Measurements from ENCODE around the gene ZNF747.
A peak's percentile ranks its signal among the peaks of the same experiment; 100 is the strongest.
"Not testable (repeated sequence)": the region's sequence is repeated elsewhere in the genome, so short reads cannot be mapped to it uniquely, and the experiment has no call there.

Gene ZNF747

DNA sequence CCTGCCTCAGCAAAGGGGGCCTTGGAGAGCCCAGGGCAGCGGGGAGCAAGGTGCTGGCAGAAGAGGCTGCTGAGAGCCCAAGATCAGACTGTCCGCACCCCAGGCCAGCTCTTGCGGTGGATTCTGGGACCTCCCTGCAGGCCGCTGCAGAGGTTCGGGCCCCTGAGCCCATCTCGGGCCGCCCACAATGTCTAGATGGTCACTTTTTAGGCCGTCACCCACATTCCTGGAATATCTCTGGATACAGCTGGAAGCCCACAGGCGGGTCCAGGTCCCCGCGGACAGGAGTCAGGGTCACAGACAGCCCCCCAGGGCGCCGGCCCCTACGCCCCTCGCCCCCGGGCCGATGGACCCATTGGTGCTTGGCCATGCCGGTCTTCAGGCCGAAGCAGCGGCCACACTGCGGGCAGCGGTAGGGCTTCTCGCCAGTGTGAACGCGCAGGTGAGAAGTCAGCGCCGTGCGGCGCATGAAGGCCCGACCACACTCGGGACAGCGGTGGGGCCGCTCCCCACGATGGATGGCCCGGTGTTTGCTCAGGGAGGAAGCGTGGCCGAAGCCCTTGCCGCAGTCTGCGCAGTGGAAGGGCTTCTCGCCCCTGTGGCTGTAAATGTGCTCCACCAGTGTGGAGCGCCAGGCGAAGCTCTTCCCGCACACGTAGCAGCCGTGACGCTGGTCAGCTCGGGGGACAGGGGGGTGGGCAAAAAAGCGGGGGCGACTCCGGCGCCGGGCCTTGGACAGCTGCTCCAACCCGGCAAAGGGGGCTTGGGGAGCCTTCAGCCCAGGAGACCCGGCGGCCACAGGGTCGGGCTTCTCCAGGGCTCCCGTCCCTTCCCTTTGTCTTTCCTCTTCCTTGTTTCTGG is 2.1 kb downstream of the ZNF747 start:
- DNase-seq: no peak

DNA sequence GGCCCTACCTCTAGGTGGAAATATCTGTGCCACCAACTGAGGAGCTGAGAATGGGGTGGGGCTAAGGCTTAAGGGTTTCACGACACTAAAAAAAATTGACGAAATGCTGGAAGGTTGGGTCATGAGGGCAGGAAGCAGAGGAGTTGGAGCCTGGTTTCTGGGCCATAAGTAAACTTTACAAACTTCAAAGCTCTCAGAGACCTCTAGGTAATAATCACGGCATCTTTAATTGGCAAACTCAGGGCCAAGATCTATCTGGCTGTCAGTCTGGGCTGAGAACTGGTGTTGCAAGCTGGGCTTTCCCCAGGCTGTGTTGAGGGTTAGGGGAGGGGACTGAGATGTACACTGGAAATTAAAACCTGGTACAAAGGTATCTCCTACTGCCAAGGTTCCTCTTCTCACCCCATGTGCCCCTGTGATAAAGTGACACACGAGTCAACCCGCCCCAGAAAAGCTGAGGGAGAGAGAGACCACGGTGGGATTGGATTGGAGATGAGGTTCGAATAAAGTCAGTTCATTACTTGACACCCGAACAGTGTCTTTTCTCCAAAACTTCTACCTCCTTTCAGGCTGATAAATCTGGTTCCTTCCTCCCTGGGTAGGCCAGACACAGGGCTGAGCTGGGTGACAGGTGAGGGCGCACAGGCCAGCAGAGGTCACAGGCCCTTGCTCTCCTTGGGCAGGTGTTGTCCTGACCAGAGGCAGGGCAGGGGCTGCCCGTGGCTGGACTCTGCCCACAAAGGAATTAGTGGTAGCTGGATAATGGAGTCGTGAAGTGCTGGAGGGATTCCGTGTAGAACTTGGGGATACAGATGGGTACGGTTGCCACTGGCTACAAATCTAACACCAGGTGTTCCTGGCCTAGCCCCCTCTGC is 4.3 kb downstream of the ZNF747 start:
- peak; percentile 56 for DNase-seq

DNA sequence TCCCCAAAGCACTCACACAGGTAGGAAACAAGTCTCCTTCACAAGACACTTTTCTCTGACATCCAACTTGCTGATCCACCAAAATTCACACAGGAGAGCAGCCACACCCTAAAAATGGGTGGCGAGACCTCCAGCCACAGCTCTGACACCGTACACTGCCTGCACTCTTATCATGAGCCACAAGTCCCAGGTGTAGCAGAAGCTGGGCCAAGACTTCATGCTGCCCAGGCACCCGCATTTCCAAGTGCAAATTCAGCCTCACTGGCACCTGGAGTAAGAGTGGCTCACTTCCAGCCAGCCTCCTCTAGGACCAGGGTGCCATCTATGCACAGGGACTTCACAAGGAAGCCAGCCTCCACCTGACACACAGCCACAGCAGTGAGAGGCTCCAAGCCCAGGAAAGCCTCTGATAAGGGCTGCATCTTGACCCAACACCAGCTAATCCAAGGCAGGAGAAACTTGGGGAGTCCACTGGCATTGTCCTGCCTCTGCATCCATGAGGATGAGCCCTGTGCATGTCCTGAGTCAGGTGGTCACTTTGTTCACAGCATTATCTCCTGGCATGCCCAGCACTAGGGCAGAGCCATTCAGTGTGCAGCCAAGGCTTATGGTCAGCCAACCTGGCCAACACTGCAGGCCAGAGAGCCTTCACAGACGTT is 5.7 kb downstream of the ZNF747 start:
- no peak for DNase-seq

DNA sequence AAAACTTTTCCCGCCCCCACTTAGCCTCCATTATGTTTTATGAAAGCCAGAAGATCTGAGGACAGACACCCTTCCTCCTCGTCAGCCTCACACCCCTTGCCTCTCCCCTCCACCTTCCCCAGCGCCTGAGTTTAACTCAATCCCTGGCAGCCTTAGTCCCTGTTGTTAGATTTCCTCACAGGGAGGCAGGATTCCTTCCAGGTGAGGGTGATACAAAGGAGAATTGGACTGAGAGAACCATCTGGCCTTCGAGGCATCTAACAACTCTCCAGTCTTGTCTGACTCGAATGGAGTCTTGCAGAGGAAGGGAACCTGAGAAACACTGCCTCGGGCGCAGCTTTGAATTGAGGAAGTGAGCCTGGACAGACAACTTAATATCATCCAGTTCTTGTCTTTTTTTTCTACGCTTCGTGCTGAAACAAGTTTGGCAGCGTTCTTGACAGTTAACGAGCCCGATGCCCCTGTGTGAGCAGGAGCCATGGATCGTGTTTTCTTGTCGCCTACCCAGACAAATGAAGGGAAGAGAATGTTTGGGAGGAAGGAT is 7.0 kb downstream of the ZNF747 start:
- no peak for DNase-seq

DNA sequence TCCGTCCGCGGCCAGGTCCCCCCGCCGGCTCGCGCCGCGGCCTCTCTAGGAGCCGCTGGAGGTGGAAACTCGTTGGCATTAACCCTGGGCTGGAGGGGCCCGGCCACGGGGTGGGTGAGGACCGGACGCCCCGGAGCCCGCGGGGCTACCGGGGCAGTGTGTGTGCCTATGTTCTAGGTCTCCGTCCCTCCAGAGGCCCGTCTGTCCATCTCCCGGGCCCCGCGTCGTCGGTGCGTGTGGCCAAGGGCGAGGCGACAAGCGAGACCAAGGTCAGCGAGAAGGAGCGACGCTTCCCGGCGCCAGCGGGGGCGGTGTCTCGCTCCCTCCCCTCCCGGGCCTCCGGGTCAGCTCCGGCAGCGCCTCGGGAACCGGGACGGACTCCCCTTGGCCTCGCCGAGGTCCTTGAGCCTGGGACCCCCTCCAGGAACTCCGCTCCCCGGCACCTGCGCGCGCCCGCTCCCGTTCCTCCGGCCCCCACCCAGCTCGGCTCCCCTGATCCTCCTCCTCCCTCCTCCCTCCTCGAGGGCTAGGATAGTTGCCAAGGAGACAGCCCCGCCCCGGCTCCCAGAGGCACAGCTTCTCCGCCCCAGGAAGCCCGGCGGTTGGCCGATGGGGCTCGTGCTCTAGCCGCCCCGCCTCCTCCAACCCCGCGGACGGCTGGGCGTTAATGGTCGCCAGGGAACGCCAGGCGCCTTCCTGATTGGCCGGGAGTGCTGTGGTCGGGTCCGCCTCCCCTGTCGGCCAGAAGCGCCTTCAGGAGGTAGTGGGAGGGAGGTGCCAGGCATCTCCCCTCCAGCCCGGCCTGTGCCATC is 7.6 kb downstream of the ZNF747 start:
- DNase-seq: peak; percentile 94

DNA sequence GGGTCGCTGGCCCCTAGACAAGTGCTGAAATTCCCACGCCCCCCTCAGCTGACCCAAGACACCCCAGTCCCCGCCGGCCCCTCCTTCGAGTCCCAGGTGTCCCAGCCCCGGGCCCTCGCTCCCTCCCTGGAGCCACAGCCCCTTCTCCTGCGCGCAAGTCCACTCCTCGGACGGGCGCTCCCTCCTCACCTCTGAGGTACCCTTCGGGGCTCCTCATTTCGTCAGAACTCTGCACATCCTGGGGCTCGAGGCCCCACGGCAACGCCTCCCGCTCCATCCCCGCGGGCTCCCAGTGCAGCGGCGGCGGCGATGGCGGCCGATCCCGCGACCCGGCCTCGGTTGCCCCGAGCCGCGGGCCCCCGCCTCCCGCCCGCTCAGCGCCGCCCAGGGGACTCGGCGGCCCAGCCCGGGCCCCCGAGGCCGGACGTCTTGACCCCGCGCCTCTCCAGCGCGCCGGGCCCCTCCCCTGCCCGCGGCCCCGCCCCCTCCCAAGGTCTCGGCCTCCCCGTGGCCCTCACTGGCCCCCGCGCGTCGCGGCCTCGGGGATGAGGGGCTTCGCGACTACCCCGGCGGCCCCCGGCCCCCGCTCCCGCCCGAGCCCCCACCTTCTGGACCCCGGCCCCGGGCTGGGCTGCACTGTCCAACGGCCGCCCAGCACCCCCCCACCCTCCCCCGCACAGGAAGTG is 8.4 kb downstream of the ZNF747 start, which contains the start of gene ZNF768:
ZNF768 (minus strand) TSS at position 430 of the 686 bp plus-strand sequence; CDS start at position 277, 153 bp downstream.
- peak; percentile 20 for DNase-seq

DNA sequence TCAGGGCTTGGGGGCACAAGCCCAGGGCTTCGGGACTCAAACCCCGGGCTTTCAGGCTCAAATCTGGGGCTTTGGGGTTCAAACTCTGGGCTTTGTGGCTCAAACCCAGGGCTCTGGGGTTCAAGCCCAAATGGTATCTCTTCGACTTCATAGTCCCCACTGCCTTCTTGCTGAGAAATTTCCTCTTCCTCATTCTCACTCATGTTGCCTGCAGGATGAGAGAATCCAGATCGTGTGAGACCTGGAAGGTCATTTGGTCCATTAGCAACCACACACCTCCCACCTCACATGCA is 8.9 kb downstream of the ZNF747 start:
- DNase-seq: no peak

DNA sequence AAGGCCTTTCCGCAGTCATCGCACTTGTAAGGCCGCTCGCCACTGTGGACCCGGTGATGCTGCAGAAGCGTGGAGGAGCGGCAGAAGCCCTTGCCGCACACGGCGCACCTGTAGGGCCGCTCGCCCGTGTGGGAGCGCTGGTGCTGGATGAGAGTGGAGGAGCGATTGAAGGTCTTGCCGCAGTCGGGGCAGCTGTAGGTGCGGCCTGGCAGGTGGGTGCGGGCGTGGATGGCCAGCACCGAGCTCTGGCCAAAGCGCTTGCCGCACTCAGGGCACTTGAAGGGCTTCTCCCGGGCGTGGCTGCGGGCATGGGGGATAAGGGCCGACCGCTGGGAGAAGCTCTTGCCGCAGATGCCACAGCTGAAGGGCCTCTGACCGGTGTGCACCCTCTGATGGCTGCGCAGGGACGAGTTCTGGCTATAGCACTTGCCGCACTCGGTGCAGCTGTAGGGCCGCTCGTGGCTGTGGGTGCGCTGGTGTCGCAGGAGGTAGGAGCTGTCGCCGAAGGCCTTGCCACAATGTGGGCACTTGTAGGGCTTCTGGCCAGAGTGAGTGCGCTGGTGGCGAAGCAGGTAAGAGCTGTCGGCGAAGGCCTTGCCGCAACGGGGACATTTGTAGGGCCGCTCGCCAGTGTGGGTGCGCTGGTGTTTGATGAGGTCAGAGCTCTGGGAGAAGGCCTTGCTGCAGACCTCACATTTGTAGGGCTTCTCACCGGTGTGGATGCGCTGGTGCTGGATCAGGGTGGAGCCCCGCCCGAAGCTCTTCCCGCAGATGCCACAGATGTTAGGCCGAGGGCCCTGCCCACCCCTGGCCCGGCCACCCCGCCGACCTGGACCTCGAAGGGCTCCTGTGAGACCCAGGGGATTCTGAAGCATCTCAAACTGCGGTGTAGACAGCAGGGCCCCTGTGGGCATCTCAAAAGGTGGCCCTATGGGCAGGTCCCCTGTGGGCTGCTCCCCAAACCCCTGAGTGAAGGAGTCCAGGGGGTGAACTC is 9.8 kb downstream of the ZNF747 start:
- DNase-seq: no peak

DNA sequence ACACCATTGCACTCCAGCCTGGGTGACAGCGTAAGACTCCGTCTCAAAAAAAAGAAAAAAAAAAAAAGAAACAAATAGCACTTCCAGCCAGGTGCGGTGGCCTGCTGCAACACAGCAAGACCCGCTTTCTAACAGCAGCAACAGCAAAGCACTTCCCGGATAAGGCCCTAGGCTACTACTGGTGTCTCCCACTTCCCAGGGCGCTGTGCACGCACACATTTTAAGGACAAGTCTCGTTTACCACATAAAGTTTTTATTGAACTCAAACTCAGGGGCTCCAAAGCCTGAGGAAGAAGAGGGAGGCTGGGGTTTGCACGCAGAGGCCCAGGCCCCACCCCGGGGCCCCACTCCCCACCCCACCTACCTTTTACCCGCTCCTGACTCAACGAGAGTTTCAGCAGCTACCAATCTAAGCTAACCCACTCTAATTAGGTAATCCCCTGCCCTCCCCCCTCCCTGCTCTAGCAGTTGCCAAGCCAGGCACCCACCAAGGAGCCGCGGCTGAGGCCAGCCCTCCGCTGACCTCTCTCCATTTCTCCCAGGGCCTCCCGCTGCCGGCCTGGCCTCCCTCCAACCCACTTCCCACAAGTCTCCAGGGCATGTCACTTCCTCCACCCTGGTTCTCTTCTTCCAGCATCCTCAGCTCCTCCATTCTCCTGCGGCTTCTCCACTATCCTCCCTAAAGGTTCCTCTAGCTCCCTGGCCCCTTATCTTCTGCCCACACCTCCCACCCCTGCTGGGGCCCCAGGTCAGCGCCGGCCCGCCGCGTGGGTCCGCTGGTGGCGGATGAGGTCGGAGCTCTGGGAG is 10.7 kb downstream of the ZNF747 start:
- no peak for DNase-seq

DNA sequence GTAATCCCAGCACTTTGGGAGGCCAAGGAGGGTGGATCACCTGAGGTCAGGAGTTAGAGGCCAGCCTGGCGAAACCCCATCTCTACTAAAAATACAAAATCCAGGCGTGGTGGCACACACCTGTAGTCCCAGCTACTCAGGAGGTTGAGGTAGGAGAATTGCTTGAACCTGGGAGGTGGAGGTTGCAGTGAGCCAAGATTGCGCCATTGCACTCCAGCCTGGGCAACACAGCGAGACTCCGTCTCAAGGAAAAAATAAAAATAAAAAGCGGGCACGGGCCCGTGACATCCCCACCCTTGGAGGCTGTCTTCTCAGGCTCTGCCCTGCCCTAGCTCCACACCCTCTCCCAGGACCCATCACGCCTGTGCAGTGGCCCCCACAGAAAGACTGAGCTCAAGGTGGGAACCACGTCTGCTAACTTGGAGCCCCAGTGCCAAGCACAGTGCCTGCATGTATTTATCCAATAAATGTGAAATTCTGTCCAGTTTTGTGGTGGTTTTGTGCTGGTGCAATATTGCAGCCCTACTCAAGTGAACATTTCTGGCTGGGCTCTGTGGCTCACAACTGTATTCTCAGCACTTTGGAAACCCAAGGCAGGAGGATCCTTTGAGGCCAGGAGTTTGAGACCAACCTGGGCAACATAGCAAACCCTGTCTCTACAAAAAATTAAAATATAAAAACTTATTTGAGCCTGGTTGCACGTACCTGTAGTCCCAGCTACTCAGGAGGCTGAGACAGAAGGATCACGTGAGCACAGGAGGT is 11.8 kb downstream of the ZNF747 start:
- not testable (repeated sequence) for DNase-seq

DNA sequence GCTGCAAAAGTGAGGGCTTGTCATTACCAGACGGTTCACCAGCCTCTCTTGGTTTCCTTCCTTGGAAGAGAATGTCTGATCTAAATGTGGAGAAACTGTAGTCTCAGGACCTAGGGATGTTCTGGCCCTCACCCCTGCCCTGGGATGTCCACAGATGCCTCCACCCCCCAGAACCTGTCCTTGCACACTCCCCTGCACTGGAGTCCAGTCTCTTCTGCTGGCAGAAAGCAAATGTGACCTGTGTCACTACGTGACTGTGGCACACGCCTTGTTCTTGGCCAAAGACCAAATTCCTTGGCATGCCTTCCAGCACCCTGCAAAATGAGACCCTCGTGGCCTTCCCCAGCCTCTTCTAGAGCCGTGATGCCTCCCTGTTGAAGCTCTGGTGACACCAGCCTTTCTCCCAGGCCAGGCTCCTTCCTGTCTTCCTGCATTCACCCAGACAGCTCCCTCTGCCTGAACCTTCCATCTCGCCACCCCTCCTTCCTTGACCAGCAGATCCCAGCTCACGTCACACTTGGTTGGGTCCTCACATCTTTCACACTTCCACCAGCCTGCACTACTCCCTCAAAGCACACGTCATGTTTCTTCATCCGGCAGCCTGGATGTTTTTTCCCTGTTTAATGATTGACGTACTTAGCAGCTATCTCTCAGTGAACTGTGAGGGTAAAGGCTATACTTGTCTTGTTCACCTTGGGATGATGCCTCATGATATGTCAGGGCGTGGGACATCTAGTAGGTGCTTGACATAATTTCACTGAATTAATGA is 12.6 kb downstream of the ZNF747 start:
- DNase-seq: no peak

DNA sequence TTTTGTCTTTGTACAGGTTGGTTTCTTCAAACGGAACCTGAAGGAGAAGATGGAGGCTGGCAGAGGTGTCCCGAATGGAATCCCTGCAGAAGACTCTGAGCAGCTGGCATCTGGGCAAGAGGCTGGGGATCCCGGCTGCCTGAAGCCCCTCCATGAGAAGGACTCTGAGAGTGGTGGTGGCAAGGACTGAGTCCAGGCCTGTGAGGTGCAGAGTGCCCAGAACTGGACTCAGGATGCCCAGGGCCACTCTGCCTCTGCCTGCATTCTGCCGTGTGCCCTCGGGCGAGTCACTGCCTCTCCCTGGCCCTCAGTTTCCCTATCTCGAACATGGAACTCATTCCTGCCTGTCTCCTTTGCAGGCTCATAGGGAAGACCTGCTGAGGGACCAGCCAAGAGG is 13.2 kb downstream of the ZNF747 start:
- DNase-seq: no peak

DNA sequence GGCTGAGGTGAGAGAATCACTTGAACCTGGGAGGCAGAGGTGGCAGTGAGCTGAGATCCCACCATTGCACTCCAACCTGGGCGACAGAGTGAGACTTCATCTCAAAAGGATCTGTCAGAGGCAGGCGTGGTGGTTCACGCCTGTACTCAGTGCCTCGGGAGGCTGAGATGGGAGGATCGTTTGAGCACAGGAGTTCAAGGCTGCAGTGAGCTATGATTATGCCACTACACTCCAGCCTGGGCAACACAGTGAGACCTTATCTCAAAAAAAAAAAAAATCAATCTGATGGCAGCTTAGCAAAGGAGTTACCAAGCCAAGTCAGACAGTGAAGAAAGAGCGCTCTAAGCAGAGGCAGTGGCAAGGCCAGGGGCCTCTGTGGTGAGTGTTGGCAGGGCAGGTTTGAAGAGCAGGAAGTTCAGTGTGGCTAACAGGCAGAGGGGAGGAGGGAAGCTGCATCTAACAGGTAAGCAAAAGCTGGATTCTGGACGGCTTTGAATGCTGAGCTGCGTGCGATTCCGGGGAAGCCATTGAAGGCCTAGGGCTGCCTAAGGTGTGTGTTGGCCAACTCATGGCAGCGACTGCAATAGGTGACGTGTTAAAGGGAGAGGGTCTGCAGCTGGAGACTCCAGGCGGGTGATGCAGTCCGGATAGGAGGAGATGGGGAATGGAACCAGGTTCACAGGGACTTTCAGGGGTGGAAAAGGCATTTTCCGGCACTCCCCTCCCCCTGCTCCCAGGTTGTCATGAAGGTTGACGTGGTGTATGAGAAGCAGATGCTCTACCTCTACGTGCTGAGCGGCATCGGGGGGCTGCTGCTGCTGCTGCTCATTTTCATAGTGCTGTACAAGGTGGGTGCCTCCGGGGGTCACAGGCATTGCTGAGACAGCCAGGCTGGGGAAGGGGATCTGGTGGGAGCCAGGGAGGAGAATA is 15.3 kb downstream of the ZNF747 start:
- no peak for DNase-seq

DNA sequence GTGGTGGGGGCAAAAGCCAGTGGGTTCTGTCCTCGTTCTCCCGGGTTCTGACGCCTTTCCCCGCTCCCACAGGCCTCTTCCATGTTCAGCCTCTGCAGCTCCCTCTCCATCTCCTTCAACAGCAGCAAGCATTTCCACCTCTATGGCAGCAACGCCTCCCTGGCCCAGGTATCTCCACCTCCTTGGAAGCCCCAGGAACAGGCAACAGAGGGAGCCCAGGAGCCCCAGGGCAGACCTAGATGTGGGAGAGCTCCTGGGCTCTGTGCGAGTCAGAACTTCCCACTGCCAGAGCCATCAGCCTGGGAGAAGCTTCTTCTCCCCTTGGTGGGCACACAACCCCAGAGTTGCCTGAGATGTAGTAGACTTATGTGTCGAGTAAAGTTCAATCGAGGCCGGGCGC is 16.1 kb downstream of the ZNF747 start:
- DNase-seq: no peak

DNA sequence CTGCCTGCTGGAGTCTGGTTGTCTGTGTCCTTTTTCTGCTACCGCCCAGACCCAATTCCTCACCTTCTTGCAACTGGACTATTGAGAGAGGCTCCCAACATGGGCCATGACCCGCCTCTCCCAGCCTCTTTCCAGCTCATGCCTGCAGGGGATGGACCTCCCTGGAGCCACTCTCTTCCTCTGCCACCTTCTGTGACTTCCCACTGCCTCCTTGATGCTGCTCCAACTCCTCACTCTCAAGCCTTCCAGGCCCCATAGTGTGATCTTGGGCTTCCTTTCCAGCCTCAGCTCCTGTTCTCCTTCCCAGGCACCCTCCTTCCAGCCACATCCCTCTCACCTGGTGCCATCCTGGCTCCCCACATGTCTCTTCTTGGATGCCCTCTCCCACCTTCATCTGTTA is 19.4 kb downstream of the ZNF747 start:
- DNase-seq: no peak

DNA sequence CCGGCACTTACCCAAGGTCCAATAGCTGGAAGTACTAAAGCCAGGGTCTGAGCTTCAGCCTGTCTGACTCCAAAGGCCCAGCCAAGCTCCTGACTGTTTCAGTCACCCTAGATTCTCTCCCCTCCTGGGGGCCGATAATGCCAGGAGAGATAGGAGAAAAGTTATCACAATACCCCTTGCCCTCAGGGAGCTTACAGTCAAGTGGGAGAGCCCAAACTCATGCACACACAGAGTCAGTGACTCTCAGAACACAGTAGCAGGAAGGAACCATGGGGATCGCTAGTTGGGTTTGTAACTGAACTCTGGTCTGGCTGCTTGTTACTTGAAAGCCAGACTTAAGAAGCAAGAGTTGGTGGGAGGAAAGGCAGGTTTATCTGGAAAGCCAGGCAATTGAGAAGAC is 23.1 kb downstream of the ZNF747 start:
- no peak for DNase-seq

Measured in CD4-positive, alpha-beta T cell treated with Interleukin-21 for 1 hour (primary cell).